Measurements from ENCODE around the gene SERPINB8. TPM values are rescaled to one million over a fixed set of nuclear protein-coding genes. Genes with fewer than 3 reads are reported as not detected.
A peak's percentile ranks its signal among the peaks of the same experiment; 100 is the strongest.
"Not testable (repeated sequence)": the region's sequence is repeated elsewhere in the genome, so short reads cannot be mapped to it uniquely, and the experiment has no call there.

Gene SERPINB8, protein sequence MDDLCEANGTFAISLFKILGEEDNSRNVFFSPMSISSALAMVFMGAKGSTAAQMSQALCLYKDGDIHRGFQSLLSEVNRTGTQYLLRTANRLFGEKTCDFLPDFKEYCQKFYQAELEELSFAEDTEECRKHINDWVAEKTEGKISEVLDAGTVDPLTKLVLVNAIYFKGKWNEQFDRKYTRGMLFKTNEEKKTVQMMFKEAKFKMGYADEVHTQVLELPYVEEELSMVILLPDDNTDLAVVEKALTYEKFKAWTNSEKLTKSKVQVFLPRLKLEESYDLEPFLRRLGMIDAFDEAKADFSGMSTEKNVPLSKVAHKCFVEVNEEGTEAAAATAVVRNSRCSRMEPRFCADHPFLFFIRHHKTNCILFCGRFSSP
- 10 to 100 TPM; 15.9 to 86.0 TPM for total RNA-seq

GRCh38 chr18:63969942-63970808 lies at the start of gene SERPINB8:
TSS of gene SERPINB8 (plus strand) at chr18:63970081. CDS start at chr18:63978309, 8,228 bp downstream.
- peak; percentile 93 to 95 for ATAC-seq
- Mint-ChIP-seq H3K4me1 (ENCODE audit: low read depth in 2 of 2) (peaks cover 32 to 52% of the 10 kb centered on the region in 2 donors), H3K36me3 (peaks cover 15% of the 10 kb centered on the region), H3K4me3 (peak within 1 kb of the TSS; percentile 92), H3K9me3 (no peaks in the 10 kb centered on the region), H3K27me3 (peaks cover 5 to 37% of the 10 kb centered on the region in 2 donors), H3K27ac (peak within 1 kb of the TSS; percentile 78 to 92)
- peak; percentile 90 for DNase-seq (ENCODE audit: low spot score)

DNA sequence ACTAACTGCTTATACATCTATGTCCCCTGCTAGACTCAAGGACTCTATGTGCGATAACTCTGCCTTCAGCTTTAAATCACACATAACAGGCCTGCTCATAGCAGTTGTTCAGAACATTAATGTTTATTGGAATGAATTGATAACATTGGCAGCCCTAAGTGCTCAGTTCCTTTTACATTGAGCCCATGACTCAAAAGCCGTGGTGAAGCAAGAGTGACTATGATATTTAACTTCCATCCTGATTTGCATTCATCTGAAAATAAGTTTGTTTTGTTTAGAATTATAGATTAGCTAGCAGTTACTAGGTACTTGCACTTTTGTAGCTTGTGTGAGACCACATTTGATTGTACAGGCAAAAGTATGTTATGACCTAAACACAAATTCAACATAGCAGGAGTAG lies 47.8 kb upstream of the SERPINB8 start:
- ATAC-seq (no peak), DNase-seq (ENCODE audit: low spot score) (no peak)
- H3K27ac Mint-ChIP-seq: no peak overlapping the region
- H3K4me1 Mint-ChIP-seq (ENCODE audit: low read depth in 2 of 2): no peaks in the 10 kb centered on the region
- H3K4me3 Mint-ChIP-seq: no peak overlapping the region
- H3K27me3 Mint-ChIP-seq: peaks cover 29 to 47% of the 10 kb centered on the region in 2 donors
- H3K9me3 Mint-ChIP-seq: no peaks in the 10 kb centered on the region
- H3K36me3 Mint-ChIP-seq: no peaks in the 10 kb centered on the region

DNA sequence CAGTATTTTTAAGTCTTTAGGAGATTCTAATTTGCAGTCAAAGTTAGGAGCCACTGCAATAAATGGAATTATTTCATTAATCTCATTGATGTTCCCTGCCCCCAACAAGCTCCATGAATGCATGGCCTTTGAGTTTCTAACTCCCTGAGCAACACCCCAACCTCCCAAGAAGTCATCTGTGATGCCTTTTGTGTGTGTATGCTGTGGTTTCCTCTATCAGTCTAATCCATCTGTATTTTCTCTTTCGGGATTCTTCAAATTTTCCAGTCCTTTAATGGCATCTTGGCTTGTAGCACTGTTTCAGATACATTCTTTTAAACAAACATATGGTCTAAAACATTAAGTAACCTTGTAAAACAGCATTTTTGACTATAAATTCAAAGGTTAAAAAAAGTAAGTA lies 45.3 kb upstream of the SERPINB8 start:
- DNase-seq (ENCODE audit: low spot score): no peak
- no peak for ATAC-seq
- Mint-ChIP-seq H3K4me3 (no peak overlapping the region), H3K9me3 (no peaks in the 10 kb centered on the region), H3K27me3 (peaks cover 19 to 37% of the 10 kb centered on the region in 2 donors), H3K36me3 (no peaks in the 10 kb centered on the region), H3K4me1 (ENCODE audit: low read depth in 2 of 2) (peaks cover 0 to 3% of the 10 kb centered on the region in 2 donors), H3K27ac (no peak overlapping the region)

DNA sequence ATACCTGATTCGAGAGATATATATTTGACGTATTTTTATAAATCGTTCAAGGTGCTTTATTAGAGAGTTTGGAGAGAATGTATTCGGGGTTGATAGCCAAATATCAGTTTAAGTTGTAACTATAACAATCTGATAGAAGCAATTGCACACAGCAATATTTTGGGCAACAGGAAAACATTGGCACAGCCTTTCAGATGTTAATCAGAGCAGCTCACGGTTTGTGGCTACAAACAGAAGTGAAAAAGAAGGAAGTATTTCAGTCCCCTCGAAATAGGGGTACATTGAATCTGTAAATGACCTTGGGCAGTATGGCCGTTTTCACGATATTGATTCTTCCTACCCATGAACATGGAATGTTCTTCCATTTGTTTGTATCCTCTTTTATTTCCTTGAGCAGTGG lies 41.5 kb upstream of the SERPINB8 start:
- Mint-ChIP-seq H3K27ac (no peak overlapping the region), H3K27me3 (peaks cover 22 to 24% of the 10 kb centered on the region in 2 donors)
- DNase-seq (ENCODE audit: low spot score): no peak

DNA sequence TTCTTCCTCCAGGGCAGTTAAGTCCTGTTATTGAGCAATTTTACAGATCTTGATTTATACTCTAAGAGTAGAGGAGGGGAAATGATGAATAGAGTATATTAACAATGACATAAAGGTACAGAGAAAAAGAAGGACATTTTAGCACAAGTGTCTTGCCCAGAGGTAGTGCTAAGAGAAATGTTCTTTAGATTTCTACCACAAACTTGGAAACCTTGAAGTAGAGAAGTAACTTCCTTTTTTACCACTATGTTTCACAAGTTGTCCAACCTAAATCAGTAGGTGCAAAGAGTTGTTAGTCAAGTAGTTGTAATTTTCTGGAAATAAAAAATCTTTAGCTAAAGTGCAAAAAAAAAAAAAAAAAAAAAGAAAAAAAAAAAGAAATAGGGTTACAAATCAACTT lies 40.5 kb upstream of the SERPINB8 start:
- ATAC-seq; H3K36me3 Mint-ChIP-seq; H3K9me3 Mint-ChIP-seq; H3K4me3 Mint-ChIP-seq; DNase-seq (ENCODE audit: low spot score); H3K4me1 Mint-ChIP-seq (ENCODE audit: low read depth in 2 of 2): not testable (repeated sequence)
- Mint-ChIP-seq H3K27ac (peak overlapping the region in 1 of 2 donors; percentile 27), H3K27me3 (peaks cover 15% of the 10 kb centered on the region in 2 donors)

More for the DNA sequence above, 41.5 kb upstream of the SERPINB8 start:
- no peak overlapping the region for H3K4me3 Mint-ChIP-seq
- ATAC-seq: no peak
- H3K4me1 Mint-ChIP-seq (ENCODE audit: low read depth in 2 of 2): peaks cover 0 to 7% of the 10 kb centered on the region in 2 donors
- H3K9me3 Mint-ChIP-seq: no peaks in the 10 kb centered on the region
- H3K36me3 Mint-ChIP-seq: no peaks in the 10 kb centered on the region

GRCh38 chr18:63930773-63931354 lies 39.0 kb upstream of the SERPINB8 start:
- DNase-seq (ENCODE audit: low spot score) (no peak), ATAC-seq (no peak)
- no peaks in the 10 kb centered on the region for H3K9me3 Mint-ChIP-seq
- no peak overlapping the region for H3K4me3 Mint-ChIP-seq
- H3K27me3 Mint-ChIP-seq: peaks cover 7 to 14% of the 10 kb centered on the region in 2 donors
- H3K4me1 Mint-ChIP-seq (ENCODE audit: low read depth in 2 of 2): peaks cover 0 to 7% of the 10 kb centered on the region in 2 donors
- H3K27ac Mint-ChIP-seq: peak overlapping the region in 1 of 2 donors; percentile 10
- H3K36me3 Mint-ChIP-seq: no peaks in the 10 kb centered on the region

DNA sequence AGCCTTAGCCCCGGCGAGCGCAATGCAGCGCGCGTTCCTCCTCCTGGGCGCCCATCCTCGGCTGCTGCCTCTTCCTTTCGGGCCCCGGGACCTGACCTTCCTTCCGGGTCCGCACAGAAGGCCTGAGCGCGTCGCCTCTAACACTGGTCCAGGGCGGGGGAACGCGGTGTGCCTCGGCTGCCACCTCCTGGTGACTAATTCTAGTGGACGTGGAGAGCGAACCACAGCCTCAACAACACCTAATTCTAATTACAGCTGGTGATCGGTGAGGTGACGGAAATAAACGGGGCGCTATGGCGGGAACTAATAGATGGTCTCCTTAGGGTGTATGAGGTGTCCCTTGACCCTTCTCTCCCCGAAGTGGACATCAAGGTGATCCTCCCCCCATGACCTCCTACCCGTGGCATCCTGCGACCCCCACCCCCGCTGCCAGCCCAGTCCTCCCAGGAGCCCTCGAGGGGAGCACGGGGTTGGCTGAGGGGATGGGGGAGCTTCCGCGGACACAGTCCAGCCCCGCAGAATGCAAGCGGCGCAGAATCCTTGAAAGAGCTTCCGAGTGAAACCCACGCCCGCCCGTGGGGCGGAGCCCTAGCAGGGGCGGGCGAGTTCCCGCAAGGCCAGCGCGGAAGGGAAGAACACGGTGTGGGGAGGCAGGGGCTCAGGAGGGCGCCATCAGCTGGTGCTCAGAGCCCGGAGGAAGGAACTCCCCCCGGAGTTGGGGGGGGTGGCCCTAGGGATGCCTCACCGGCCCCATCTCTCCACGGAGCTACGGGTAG lies 33.5 kb upstream of the SERPINB8 start:
- H3K27ac Mint-ChIP-seq: peak overlapping the region in 1 of 2 donors; percentile 50
- H3K27me3 Mint-ChIP-seq: peaks cover 2 to 4% of the 10 kb centered on the region in 2 donors
- no peaks in the 10 kb centered on the region for H3K9me3 Mint-ChIP-seq
- ATAC-seq: peak; percentile 94 to 97
- peak overlapping the region; percentile 73 for H3K4me3 Mint-ChIP-seq
- peak; percentile 82 for DNase-seq (ENCODE audit: low spot score)
- H3K4me1 Mint-ChIP-seq (ENCODE audit: low read depth in 2 of 2): peaks cover 0 to 4% of the 10 kb centered on the region in 2 donors
- no peaks in the 10 kb centered on the region for H3K36me3 Mint-ChIP-seq

GRCh38 chr18:63936932-63937393 lies 32.9 kb upstream of the SERPINB8 start:
- ATAC-seq (no peak), DNase-seq (ENCODE audit: low spot score) (no peak)
- Mint-ChIP-seq H3K27ac (no peak overlapping the region), H3K27me3 (peaks cover 4 to 9% of the 10 kb centered on the region in 2 donors), H3K9me3 (no peaks in the 10 kb centered on the region), H3K4me1 (ENCODE audit: low read depth in 2 of 2) (peaks cover 0 to 4% of the 10 kb centered on the region in 2 donors), H3K36me3 (no peaks in the 10 kb centered on the region), H3K4me3 (no peak overlapping the region)

DNA sequence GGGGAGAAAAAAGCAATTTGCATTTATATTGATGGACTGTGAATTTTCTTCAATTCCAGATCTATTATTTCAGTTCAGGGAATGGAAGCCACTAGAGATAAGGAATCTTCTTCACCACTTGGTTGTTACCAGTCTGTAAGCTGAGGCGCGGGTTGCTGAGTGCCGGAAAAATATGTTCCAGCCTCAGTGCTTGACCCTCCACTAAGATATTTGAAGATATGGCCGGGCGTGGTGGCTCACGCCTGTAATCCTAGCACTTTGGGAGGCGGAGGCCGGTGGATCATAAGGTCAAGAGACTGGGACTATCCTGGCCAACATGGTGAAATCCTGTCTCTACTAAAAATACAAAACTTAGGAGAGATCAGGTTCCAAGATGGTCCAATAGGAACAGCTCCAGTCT lies 29.9 kb upstream of the SERPINB8 start:
- DNase-seq (ENCODE audit: low spot score) (no peak), ATAC-seq (no peak)
- Mint-ChIP-seq H3K27ac (no peak overlapping the region), H3K9me3 (no peaks in the 10 kb centered on the region), H3K4me1 (ENCODE audit: low read depth in 2 of 2) (peaks cover 0 to 4% of the 10 kb centered on the region in 2 donors), H3K27me3 (peaks cover 27 to 28% of the 10 kb centered on the region in 2 donors), H3K4me3 (no peak overlapping the region), H3K36me3 (peaks cover 5% of the 10 kb centered on the region)

DNA sequence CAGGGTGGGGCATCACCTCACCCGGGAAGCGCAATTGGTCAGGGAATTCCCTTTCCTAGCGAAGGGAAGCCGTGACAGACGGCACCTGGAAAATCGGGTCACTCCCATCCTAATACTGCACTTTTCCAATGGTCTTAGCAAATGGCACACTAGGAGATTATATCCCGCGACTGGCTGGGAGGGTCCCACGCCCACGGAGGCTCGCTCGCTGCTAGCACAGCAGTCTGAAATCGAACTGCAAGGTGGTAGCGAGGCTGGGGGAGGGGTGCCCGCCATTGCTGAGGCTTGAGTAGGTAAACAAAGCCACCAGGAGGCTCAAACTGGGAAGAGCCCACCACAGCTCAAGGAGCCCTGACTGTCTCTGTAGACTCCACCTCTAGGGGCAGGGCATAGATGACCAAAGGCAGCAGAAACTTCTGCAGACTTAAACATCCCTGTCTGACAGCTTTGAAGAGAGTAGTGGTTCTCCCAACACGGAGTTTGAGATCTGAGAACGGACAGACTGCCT lies 29.3 kb upstream of the SERPINB8 start:
- not testable (repeated sequence) for H3K36me3 Mint-ChIP-seq; DNase-seq (ENCODE audit: low spot score)

DNA sequence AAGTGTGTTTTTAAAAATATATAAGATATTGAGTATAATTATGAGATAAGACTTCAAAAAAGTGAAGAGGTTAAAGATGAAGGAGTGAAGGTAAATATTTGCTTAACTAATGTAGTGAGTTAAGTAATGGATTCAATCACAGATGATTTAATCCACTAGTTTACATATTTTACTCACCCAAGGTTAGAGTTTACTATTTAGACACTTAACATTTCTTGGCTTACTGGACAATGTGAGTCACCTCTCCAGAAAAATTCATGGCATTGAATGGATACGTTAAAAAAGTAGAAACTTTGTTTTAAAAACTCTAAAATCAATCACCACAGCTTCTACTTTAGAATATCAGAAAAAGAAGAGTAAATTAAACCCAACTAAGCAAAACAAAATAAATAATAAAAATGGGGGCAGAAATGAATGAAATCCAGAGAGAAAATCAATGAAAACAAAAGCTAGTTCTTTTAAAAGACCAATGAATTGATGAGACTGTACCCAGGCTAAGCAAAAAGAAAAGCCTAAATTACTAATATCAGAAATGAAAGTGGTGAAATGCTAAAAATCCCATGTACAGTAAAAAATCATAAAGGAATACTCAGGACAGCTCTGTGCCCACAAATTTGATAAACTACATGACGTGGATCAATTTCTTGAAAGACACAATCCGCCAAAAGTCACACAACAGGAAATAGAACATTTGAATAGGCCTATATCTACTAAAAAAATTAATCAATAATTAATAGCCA lies 22.7 kb upstream of the SERPINB8 start:
- Mint-ChIP-seq H3K4me3 (peak overlapping the region; percentile 47), H3K27me3 (peaks cover 24 to 33% of the 10 kb centered on the region in 2 donors), H3K36me3 (peaks cover 12% of the 10 kb centered on the region), H3K4me1 (ENCODE audit: low read depth in 2 of 2) (peaks cover 27 to 32% of the 10 kb centered on the region in 2 donors), H3K27ac (peak overlapping the region in 1 of 2 donors; percentile 44), H3K9me3 (peaks cover 4% of the 10 kb centered on the region)
- ATAC-seq: no peak
- no peak for DNase-seq (ENCODE audit: low spot score)

More for the DNA sequence above, 29.3 kb upstream of the SERPINB8 start:
- H3K4me3 Mint-ChIP-seq; H3K27ac Mint-ChIP-seq; H3K4me1 Mint-ChIP-seq (ENCODE audit: low read depth in 2 of 2); ATAC-seq; H3K9me3 Mint-ChIP-seq: not testable (repeated sequence)
- peaks cover 27% of the 10 kb centered on the region in 2 donors for H3K27me3 Mint-ChIP-seq

GRCh38 chr18:63949068-63949737 lies 20.7 kb upstream of the SERPINB8 start, which contains the start of gene HMSD:
TSS of gene HMSD (plus strand) at chr18:63949301. CDS start at chr18:63953456, 4,155 bp downstream.
- peak within 1 kb of the TSS; percentile 50 to 73 for H3K27ac Mint-ChIP-seq
- H3K4me1 Mint-ChIP-seq (ENCODE audit: low read depth in 2 of 2): peaks cover 32 to 33% of the 10 kb centered on the region in 2 donors
- peak within 1 kb of the TSS; percentile 74 for H3K4me3 Mint-ChIP-seq
- DNase-seq (ENCODE audit: low spot score) (peak; percentile 91), ATAC-seq (peak; percentile 92 to 96)
- H3K27me3 Mint-ChIP-seq: peaks cover 5 to 20% of the 10 kb centered on the region in 2 donors
- H3K36me3 Mint-ChIP-seq: peaks cover 7% of the 10 kb centered on the region
- H3K9me3 Mint-ChIP-seq: peaks cover 4% of the 10 kb centered on the region
